ENCODE data around the gene NRSN1. TPM values are rescaled to one million over a fixed set of nuclear protein-coding genes. Genes with fewer than 3 reads are reported as not detected.

Gene NRSN1
- total and polyA plus RNA-seq, 4 donors, result not detected

DNA sequence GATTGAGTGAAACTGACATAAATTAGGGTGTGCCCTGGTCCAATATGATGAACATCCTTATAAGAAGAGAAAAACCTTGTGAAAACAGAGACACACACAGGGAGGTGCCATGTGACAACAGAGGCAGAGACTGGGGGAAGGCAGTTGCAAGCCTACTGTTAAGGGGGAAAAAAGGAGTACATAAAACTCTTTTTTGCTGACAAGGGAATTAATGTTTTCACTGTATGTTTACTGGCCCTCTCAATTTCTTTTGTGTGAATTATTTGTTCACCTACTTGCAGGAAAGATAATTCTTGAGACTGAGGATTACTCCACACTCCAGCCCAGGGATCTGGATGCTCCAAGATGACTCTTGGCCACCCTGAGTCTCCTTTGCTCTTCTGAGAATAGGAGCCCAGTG lies 12.1 kb upstream of the NRSN1 start:
- Histone ChIP-seq H3K9ac (ENCODE audit: low read depth in 1 of 2, low read length in 2 of 2) (no peak overlapping the region), H3K36me3 (ENCODE audit: control insufficient read depth in 4 of 4, insufficient read depth in 3 of 4, low read depth in 1 of 4, low read length in 3 of 4) (no peaks in the 10 kb centered on the region), H3K4me1 (ENCODE audit: control insufficient read depth in 4 of 4, insufficient read depth in 4 of 4, low read length in 3 of 4) (no peaks in the 10 kb centered on the region), H3K4me3 (ENCODE audit: low read depth in 1 of 3, low read length in 3 of 3) (no peak overlapping the region), H3K27me3 (ENCODE audit: control insufficient read depth in 4 of 4, insufficient read depth in 4 of 4, low read length in 3 of 4) (no peaks in the 10 kb centered on the region), H3K27ac (ENCODE audit: low read depth in 1 of 2, low read length in 2 of 2) (no peak overlapping the region), H3K9me3 (ENCODE audit: control insufficient read depth in 4 of 4, low read length in 3 of 4) (no peaks in the 10 kb centered on the region)
- TF ChIP-seq JUND (IDR thresholded peaks at IDR 0.05) (no peak), HNF4A (conservative IDR thresholded peaks at IDR 0.05) (no peak), YY1 (IDR thresholded peaks at IDR 0.05) (no peak), RAD21 (IDR thresholded peaks at IDR 0.05) (no peak), HNF4G (IDR thresholded peaks at IDR 0.05) (no peak), GABPA (IDR thresholded peaks at IDR 0.05 in 1 of 2, conservative IDR thresholded peaks at IDR 0.05 in 1 of 2) (no peak), RXRA (IDR thresholded peaks at IDR 0.05) (no peak), SP1 (IDR thresholded peaks at IDR 0.05) (no peak), FOXA2 (IDR thresholded peaks at IDR 0.05) (no peak)
- TF ChIP-seq, protein P1, sequence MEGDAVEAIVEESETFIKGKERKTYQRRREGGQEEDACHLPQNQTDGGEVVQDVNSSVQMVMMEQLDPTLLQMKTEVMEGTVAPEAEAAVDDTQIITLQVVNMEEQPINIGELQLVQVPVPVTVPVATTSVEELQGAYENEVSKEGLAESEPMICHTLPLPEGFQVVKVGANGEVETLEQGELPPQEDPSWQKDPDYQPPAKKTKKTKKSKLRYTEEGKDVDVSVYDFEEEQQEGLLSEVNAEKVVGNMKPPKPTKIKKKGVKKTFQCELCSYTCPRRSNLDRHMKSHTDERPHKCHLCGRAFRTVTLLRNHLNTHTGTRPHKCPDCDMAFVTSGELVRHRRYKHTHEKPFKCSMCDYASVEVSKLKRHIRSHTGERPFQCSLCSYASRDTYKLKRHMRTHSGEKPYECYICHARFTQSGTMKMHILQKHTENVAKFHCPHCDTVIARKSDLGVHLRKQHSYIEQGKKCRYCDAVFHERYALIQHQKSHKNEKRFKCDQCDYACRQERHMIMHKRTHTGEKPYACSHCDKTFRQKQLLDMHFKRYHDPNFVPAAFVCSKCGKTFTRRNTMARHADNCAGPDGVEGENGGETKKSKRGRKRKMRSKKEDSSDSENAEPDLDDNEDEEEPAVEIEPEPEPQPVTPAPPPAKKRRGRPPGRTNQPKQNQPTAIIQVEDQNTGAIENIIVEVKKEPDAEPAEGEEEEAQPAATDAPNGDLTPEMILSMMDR (IDR thresholded peaks at IDR 0.05; ENCODE audit: low read depth, low read length, missing input control), result no peak
- TF ChIP-seq, protein P2, sequence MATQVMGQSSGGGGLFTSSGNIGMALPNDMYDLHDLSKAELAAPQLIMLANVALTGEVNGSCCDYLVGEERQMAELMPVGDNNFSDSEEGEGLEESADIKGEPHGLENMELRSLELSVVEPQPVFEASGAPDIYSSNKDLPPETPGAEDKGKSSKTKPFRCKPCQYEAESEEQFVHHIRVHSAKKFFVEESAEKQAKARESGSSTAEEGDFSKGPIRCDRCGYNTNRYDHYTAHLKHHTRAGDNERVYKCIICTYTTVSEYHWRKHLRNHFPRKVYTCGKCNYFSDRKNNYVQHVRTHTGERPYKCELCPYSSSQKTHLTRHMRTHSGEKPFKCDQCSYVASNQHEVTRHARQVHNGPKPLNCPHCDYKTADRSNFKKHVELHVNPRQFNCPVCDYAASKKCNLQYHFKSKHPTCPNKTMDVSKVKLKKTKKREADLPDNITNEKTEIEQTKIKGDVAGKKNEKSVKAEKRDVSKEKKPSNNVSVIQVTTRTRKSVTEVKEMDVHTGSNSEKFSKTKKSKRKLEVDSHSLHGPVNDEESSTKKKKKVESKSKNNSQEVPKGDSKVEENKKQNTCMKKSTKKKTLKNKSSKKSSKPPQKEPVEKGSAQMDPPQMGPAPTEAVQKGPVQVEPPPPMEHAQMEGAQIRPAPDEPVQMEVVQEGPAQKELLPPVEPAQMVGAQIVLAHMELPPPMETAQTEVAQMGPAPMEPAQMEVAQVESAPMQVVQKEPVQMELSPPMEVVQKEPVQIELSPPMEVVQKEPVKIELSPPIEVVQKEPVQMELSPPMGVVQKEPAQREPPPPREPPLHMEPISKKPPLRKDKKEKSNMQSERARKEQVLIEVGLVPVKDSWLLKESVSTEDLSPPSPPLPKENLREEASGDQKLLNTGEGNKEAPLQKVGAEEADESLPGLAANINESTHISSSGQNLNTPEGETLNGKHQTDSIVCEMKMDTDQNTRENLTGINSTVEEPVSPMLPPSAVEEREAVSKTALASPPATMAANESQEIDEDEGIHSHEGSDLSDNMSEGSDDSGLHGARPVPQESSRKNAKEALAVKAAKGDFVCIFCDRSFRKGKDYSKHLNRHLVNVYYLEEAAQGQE (IDR thresholded peaks at IDR 0.05), result no peak
- TF ChIP-seq, protein P3, sequence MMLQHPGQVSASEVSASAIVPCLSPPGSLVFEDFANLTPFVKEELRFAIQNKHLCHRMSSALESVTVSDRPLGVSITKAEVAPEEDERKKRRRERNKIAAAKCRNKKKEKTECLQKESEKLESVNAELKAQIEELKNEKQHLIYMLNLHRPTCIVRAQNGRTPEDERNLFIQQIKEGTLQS (IDR thresholded peaks at IDR 0.05), result no peak
- TF ChIP-seq, protein P4, sequence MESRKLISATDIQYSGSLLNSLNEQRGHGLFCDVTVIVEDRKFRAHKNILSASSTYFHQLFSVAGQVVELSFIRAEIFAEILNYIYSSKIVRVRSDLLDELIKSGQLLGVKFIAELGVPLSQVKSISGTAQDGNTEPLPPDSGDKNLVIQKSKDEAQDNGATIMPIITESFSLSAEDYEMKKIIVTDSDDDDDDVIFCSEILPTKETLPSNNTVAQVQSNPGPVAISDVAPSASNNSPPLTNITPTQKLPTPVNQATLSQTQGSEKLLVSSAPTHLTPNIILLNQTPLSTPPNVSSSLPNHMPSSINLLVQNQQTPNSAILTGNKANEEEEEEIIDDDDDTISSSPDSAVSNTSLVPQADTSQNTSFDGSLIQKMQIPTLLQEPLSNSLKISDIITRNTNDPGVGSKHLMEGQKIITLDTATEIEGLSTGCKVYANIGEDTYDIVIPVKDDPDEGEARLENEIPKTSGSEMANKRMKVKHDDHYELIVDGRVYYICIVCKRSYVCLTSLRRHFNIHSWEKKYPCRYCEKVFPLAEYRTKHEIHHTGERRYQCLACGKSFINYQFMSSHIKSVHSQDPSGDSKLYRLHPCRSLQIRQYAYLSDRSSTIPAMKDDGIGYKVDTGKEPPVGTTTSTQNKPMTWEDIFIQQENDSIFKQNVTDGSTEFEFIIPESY (IDR thresholded peaks at IDR 0.05), result no peak
- TF ChIP-seq, protein P5, sequence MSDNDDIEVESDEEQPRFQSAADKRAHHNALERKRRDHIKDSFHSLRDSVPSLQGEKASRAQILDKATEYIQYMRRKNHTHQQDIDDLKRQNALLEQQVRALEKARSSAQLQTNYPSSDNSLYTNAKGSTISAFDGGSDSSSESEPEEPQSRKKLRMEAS (IDR thresholded peaks at IDR 0.05), result no peak
- no peak for DNase-seq (ENCODE audit: low spot score)

DNA sequence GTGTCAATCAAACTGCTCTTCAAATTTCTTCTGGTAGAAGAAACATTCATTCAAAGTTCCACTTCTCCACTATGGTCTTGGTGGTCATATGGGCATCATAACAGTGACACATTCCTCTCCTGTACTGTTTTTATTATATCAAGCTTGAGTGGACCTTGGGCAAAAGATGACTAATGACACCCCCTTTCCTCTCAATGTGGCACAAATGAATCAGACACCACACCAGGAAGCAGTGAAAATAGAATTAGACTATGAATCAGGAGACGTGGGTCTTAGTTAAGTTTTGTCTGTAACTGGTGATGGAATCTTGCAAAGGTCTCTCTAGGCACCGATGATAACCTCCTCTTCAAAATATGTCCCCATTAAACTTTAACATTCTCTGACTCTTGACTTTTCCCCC lies 9.0 kb upstream of the NRSN1 start:
- Histone ChIP-seq H3K9ac (ENCODE audit: low read depth in 1 of 2, low read length in 2 of 2) (no peak overlapping the region), H3K9me3 (ENCODE audit: control insufficient read depth in 4 of 4, low read length in 3 of 4) (no peaks in the 10 kb centered on the region), H3K4me3 (ENCODE audit: low read depth in 1 of 3, low read length in 3 of 3) (no peak overlapping the region), H3K27ac (ENCODE audit: low read depth in 1 of 2, low read length in 2 of 2) (no peak overlapping the region), H3K4me1 (ENCODE audit: control insufficient read depth in 4 of 4, insufficient read depth in 4 of 4, low read length in 3 of 4) (no peaks in the 10 kb centered on the region), H3K36me3 (ENCODE audit: control insufficient read depth in 4 of 4, insufficient read depth in 3 of 4, low read depth in 1 of 4, low read length in 3 of 4) (no peaks in the 10 kb centered on the region), H3K27me3 (ENCODE audit: control insufficient read depth in 4 of 4, insufficient read depth in 4 of 4, low read length in 3 of 4) (no peaks in the 10 kb centered on the region)
- WGBS, result 70% methylated on average over 2 of the region's 2 CpGs
- no peak for DNase-seq (ENCODE audit: low spot score)
- TF ChIP-seq, protein P2 (IDR thresholded peaks at IDR 0.05), result no peak
- TF ChIP-seq NR2F2 (IDR thresholded peaks at IDR 0.05) (no peak), HNF4G (IDR thresholded peaks at IDR 0.05) (no peak), TAF1 (conservative IDR thresholded peaks at IDR 0.05) (no peak), HNF4A (conservative IDR thresholded peaks at IDR 0.05) (no peak), GABPA (IDR thresholded peaks at IDR 0.05 in 1 of 2, conservative IDR thresholded peaks at IDR 0.05 in 1 of 2) (no peak), JUND (IDR thresholded peaks at IDR 0.05) (no peak)
- TF ChIP-seq, protein P4 (IDR thresholded peaks at IDR 0.05), result no peak
- TF ChIP-seq, protein P5 (IDR thresholded peaks at IDR 0.05), result no peak
- TF ChIP-seq, protein P3 (IDR thresholded peaks at IDR 0.05), result no peak

Measured in liver (tissue), 9 donors.